Heart left ventricle (tissue), 13 donors: ENCODE data around the gene PHKB.

ENCODE experiments used
- POLR2A ChIP-seq, 2 donors: fragments of 450-650 bp; IDR thresholded peaks; one replicate each; pipeline ENCODE4 v1.6.1; 2017; ENCODE audit warnings: antibody characterized with exemption in 2 of 2, mild to moderate bottlenecking in 2 of 2, moderate library complexity in 2 of 2
- TF ChIP-seq, protein P1 (sequence below), 12 donors: fragments of 200-600 bp; sonication (generic) in 4 of 12; IDR thresholded peaks; one replicate each; pipeline versions ENCODE4 v1.5.0 to v1.8.0; 2018 to 2022; ENCODE audit warnings: antibody characterized with exemption in 12 of 12, mild to moderate bottlenecking in 5 of 12
- donor health status: ischemic (EF 13 %, LVEDD 7.1; RV severe dilation, severe dysfunction).
- donor health status: DM: no; HTN: yes; CAD: no.
- donor health status: DM: no; HTN: no; CAD: no.
- donor health status: ischemic (EF 25% LVEDD 6.9; RV normal size, moderate dysfunction).
- donor health status: ischemic (EF 25% LVEDD 5.7; RV mildly dilated, moderate dysfunction).
- donor health status: ischemic (EF 35%, LVEDD 5.7; RV mildly dilated, moderate dysfunction).
- donor health status: nonischemic (EF 11% LVEDD 7.7; RV severe dilation, severe dysfunction).
- donor health status: DM: yes; HTN: yes; CAD: no.
- donor health status: PGD.
- donor health status: ischemic (EF 29% LVEDD 5.4; RV normal size, mild dysfunction).
- donor health status: nonischemic (EF 23%, LVEDD 6.1; RV moderate dilation, normal function).

DNA sequence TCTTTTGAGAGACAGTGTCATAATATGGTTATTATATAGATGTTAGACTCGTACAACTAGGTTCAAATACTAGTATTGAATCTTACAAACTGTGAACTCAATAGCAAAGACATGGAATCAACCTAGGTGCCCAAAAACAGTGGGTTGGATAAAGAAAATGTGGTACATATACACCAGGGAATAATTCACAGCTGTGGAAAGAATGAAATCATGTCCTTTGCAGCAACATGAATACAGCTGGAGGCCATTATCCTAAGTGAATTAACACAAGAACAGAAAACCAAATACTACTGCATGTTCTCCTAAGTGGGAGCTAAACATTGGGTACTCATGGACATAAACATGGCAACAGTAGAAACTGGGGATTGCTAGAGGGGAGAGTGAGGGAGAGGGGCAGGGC lies 8.1 kb downstream of the PHKB start:
- TF ChIP-seq, protein P1, sequence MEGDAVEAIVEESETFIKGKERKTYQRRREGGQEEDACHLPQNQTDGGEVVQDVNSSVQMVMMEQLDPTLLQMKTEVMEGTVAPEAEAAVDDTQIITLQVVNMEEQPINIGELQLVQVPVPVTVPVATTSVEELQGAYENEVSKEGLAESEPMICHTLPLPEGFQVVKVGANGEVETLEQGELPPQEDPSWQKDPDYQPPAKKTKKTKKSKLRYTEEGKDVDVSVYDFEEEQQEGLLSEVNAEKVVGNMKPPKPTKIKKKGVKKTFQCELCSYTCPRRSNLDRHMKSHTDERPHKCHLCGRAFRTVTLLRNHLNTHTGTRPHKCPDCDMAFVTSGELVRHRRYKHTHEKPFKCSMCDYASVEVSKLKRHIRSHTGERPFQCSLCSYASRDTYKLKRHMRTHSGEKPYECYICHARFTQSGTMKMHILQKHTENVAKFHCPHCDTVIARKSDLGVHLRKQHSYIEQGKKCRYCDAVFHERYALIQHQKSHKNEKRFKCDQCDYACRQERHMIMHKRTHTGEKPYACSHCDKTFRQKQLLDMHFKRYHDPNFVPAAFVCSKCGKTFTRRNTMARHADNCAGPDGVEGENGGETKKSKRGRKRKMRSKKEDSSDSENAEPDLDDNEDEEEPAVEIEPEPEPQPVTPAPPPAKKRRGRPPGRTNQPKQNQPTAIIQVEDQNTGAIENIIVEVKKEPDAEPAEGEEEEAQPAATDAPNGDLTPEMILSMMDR (IDR thresholded peaks at IDR 0.05), result no peak
- no peak for TF ChIP-seq POLR2A (IDR thresholded peaks at IDR 0.05)
